CD14-positive monocyte (primary cell): Measurements from ENCODE around the gene DTD1. TPM values are rescaled to one million over a fixed set of nuclear protein-coding genes. Genes with fewer than 3 reads are reported as not detected.

Experiments
- DNase-seq, 3 donors: peaks; one replicate each; pipeline ENCODE4 v3.0.0-alpha.2; 2011 to 2022
- H2AFZ ChIP-seq: 2 replicates; pipeline ENCODE4 v1.6.0; 2012; ENCODE audit warnings: mild to moderate bottlenecking, low read depth, low read length, inconsistent platforms; ENCODE audit not compliant: insufficient read depth, poor library complexity, severe bottlenecking
- H3K27ac ChIP-seq, 2 donors: 1 replicate in 1 of 2; 2 replicates in 1 of 2; pipeline ENCODE4 v1.5.1; 2012 to 2013; ENCODE audit warnings: low read length in 2 of 2, control low read depth in 1 of 2, inconsistent platforms in 1 of 2, low read depth in 1 of 2, mild to moderate bottlenecking in 1 of 2
- H3K27me3 ChIP-seq, 2 donors: one replicate each; pipeline versions ENCODE4 v1.6.0 to v1.6.1; 2011 to 2013; ENCODE audit warnings: low read length in 2 of 2; ENCODE audit not compliant: control insufficient read depth in 2 of 2, insufficient read depth in 2 of 2
- H3K36me3 ChIP-seq, 2 donors: replicated peaks in 1 of 2; 1 replicate in 1 of 2; 2 replicates in 1 of 2; pipeline versions ENCODE4 v1.5.1 to v1.6.1; 2012 to 2013; ENCODE audit warnings: low read length in 2 of 2, control low read depth in 1 of 2, inconsistent platforms in 1 of 2, mild to moderate bottlenecking in 1 of 2; ENCODE audit not compliant: insufficient read depth in 2 of 2, control insufficient read depth in 1 of 2
- H3K4me1 ChIP-seq, 2 donors: 1 replicate in 1 of 2; 2 replicates in 1 of 2; pipeline versions ENCODE4 v1.5.1 to v1.6.1; 2012 to 2013; ENCODE audit warnings: low read length in 2 of 2, control low read depth in 1 of 2, inconsistent platforms in 1 of 2, mild to moderate bottlenecking in 1 of 2, moderate library complexity in 1 of 2; ENCODE audit not compliant: insufficient read depth in 2 of 2, control insufficient read depth in 1 of 2
- H3K4me2 ChIP-seq: replicated peaks from 2 replicates; pipeline ENCODE3; 2012; ENCODE audit warnings: low read length, moderate library complexity, mild to moderate bottlenecking; ENCODE audit not compliant: poor library complexity, severe bottlenecking; ENCODE audit errors: extremely low read depth
- H3K4me3 ChIP-seq, 3 experiments: fragments of 200-600 bp in 1 of 3; sonication (generic) in 1 of 3; replicated peaks in 1 of 3; 1 replicate in 2 of 3; 2 replicates in 1 of 3; pipeline ENCODE4 v1.5.1; 2011 to 2013; ENCODE audit warnings: low read length in 3 of 3, mild to moderate bottlenecking in 3 of 3, control low read depth in 2 of 3, low read depth in 2 of 3, inconsistent platforms in 1 of 3, moderate library complexity in 1 of 3
- H3K79me2 ChIP-seq: 2 replicates; pipeline ENCODE4 v1.6.0; 2012; ENCODE audit warnings: mild to moderate bottlenecking, control low read depth, inconsistent platforms, low read length, moderate library complexity; ENCODE audit not compliant: insufficient read depth
- H3K9ac ChIP-seq: 2 replicates; pipeline ENCODE4 v1.6.0; 2017; ENCODE audit warnings: low read length, mild to moderate bottlenecking; ENCODE audit not compliant: insufficient read depth, poor library complexity, severe bottlenecking
- H3K9me3 ChIP-seq, 2 donors: replicated peaks in 1 of 2; 1 replicate in 1 of 2; 2 replicates in 1 of 2; pipeline versions ENCODE4 v1.5.1 to v1.6.1; 2012 to 2013; ENCODE audit warnings: low read length in 2 of 2, control low read depth in 1 of 2; ENCODE audit not compliant: control insufficient read depth in 1 of 2, insufficient read depth in 1 of 2
- H4K20me1 ChIP-seq: 2 replicates; pipeline ENCODE4 v1.6.0; 2012; ENCODE audit warnings: mild to moderate bottlenecking, low read length, control low read depth, moderate library complexity; ENCODE audit not compliant: insufficient read depth
- H3K27ac Mint-ChIP-seq, 7 donors: one replicate each; pipeline ENCODE4 v1.8.0; 2020; ENCODE audit warnings: mild to moderate bottlenecking in 7 of 7, mixed read lengths in 7 of 7, moderate library complexity in 6 of 7, inconsistent platforms in 2 of 7
- H3K27me3 Mint-ChIP-seq, 3 donors: one replicate each; pipeline ENCODE4 v1.8.0; 2021 to 2022; ENCODE audit warnings: low read depth in 3 of 3, mild to moderate bottlenecking in 3 of 3, mixed read lengths in 3 of 3, moderate library complexity in 3 of 3, inconsistent platforms in 1 of 3
- H3K36me3 Mint-ChIP-seq, 2 donors: one replicate each; pipeline ENCODE4 v1.8.0; 2020; ENCODE audit warnings: mixed read lengths in 2 of 2, inconsistent platforms in 1 of 2, mild to moderate bottlenecking in 1 of 2
- H3K4me1 Mint-ChIP-seq: one replicate; pipeline ENCODE4 v1.8.0; 2020; ENCODE audit warnings: mild to moderate bottlenecking, mixed read lengths
- H3K4me3 Mint-ChIP-seq, 2 donors: one replicate each; pipeline ENCODE4 v1.8.0; 2020; ENCODE audit warnings: mild to moderate bottlenecking in 2 of 2, mixed read lengths in 2 of 2, moderate library complexity in 1 of 2
- H3K9me3 Mint-ChIP-seq, 7 donors: one replicate each; pipeline ENCODE4 v1.8.0; 2020 to 2022; ENCODE audit warnings: mixed read lengths in 7 of 7, mild to moderate bottlenecking in 6 of 7, moderate library complexity in 6 of 7, inconsistent platforms in 2 of 7
- WGBS: methylation state at CpG from one replicate; pipeline ENCODE4 v1.1.5; 2013; ENCODE audit warnings: missing lambda C conversion rate; ENCODE audit not compliant: insufficient coverage; 5-methylcytosine and 5-hydroxymethylcytosine counted together
- intact Hi-C, 2 donors: fragments of 100-400 bp; cut with micrococcal nuclease; formaldehyde crosslinking; loops; one replicate each; pipeline versions ENCODE4 v1.15.0 to v1.15.1; 2023
- polyA plus RNA-seq, 3 donors: library from polyadenylated mRNA; depleted of rRNA in 1 of 3; unstranded in 2 of 3; stranded (reverse) in 1 of 3; fragments of 300-500 nt in 2 of 3; fragments of >200 nt in 1 of 3; fragmentation: Illumina TruSeq in 2 of 3; gene quantifications; 1 replicate in 2 of 3; 2 replicates in 1 of 3; pipeline ENCODE4 v1.2.3, GENCODE V29; 2012 to 2021
- TF ChIP-seq, protein P1 (sequence below): fragments of 200-600 bp; IDR thresholded peaks from one replicate; pipeline ENCODE4 v1.8.0; 2022; ENCODE audit warnings: antibody characterized with exemption, mild to moderate bottlenecking

The DTD1 gene
- polyA plus RNA-seq, 3 donors: 18.8 to 33.6 (median 26.3) TPM

DNA sequence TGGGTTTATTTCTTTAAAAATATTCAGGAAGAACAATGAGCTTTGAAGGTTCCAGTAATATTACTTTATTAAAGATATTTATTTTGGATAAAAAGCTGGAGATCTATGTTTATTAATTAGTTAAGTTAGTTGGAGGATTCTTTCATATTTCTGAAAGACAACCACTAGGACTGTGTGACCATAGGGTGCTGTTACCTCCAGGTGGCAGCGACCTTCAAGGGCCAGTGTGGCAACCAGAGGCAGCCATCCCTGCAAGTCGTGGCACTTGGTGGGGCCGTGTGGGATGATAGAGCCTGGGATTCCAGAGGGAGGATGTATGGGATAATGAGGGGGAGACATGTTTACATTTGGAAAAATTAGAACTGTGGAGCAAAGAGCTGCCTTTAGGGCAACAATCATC lies 130.3 kb downstream of the DTD1 start:
- H3K4me2 ChIP-seq: no peak overlapping the region
- no peak overlapping the region for H3K27ac ChIP-seq
- no peaks in the 10 kb centered on the region for H3K36me3 ChIP-seq
- 86% methylated on average over 1 of the region's 3 CpGs for WGBS
- peaks cover 0 to 2% (median 0%) of the 10 kb centered on the region in 3 donors for H3K27me3 Mint-ChIP-seq
- no peak overlapping the region for H3K4me3 Mint-ChIP-seq
- no peaks in the 10 kb centered on the region for H3K4me1 Mint-ChIP-seq
- H3K4me1 ChIP-seq: no peaks in the 10 kb centered on the region
- intact Hi-C loops: no loop called here
- H4K20me1 ChIP-seq: no peaks in the 10 kb centered on the region
- no peaks in the 10 kb centered on the region for H3K27me3 ChIP-seq
- H3K9me3 ChIP-seq: peaks cover 0 to 3% of the 10 kb centered on the region in 2 donors
- H3K79me2 ChIP-seq: no peaks in the 10 kb centered on the region
- no peak overlapping the region for H2AFZ ChIP-seq
- peaks cover 0 to 12% (median 7%) of the 10 kb centered on the region in 7 donors for H3K9me3 Mint-ChIP-seq
- no peaks in the 10 kb centered on the region for H3K36me3 Mint-ChIP-seq
- no peak overlapping the region for H3K4me3 ChIP-seq
- no peak overlapping the region for H3K9ac ChIP-seq
- TF ChIP-seq, protein P1, sequence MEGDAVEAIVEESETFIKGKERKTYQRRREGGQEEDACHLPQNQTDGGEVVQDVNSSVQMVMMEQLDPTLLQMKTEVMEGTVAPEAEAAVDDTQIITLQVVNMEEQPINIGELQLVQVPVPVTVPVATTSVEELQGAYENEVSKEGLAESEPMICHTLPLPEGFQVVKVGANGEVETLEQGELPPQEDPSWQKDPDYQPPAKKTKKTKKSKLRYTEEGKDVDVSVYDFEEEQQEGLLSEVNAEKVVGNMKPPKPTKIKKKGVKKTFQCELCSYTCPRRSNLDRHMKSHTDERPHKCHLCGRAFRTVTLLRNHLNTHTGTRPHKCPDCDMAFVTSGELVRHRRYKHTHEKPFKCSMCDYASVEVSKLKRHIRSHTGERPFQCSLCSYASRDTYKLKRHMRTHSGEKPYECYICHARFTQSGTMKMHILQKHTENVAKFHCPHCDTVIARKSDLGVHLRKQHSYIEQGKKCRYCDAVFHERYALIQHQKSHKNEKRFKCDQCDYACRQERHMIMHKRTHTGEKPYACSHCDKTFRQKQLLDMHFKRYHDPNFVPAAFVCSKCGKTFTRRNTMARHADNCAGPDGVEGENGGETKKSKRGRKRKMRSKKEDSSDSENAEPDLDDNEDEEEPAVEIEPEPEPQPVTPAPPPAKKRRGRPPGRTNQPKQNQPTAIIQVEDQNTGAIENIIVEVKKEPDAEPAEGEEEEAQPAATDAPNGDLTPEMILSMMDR: no peak
- DNase-seq: no peak
- peak overlapping the region in 1 of 7 donors; percentile 66 for H3K27ac Mint-ChIP-seq

DNA sequence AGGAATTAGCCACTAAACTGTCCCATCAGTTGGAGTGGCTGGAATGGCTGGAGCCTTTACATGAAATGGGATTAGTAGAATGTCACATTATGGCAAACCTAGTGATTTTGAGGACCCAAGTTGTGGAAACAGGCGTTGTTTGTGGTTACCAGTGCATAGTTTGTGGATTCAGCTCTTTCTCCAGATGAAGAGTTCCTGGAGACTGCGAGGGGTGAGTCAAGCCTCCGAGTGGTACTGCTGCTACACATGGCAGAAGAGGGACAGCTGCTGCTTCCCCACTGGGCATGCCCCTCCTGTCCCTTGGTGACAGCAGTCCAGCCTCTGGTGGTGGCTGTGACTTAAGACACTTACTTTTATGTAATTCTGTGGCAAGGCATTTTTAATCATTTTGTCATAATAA lies 131.6 kb downstream of the DTD1 start:
- Histone ChIP-seq H3K4me3 (no peak overlapping the region), H3K27ac (no peak overlapping the region), H3K36me3 (no peaks in the 10 kb centered on the region), H3K27me3 (no peaks in the 10 kb centered on the region), H3K79me2 (no peaks in the 10 kb centered on the region), H3K4me2 (no peak overlapping the region), H3K4me1 (no peaks in the 10 kb centered on the region), H4K20me1 (no peaks in the 10 kb centered on the region), H2AFZ (no peak overlapping the region), H3K9ac (no peak overlapping the region), H3K9me3 (peaks cover 0 to 3% of the 10 kb centered on the region in 2 donors)
- DNase-seq: no peak
- 100% methylated on average over 3 of the region's 3 CpGs for WGBS
- Mint-ChIP-seq H3K9me3 (peaks cover 0 to 12% (median 7%) of the 10 kb centered on the region in 7 donors), H3K36me3 (no peaks in the 10 kb centered on the region), H3K27ac (no peak overlapping the region), H3K27me3 (peaks cover 0 to 2% (median 0%) of the 10 kb centered on the region in 3 donors), H3K4me1 (no peaks in the 10 kb centered on the region), H3K4me3 (no peak overlapping the region)
- TF ChIP-seq, protein P1: no peak
- intact Hi-C loops: no loop called here
